ENCODE data around the gene MYO6.

GRCh38 chr6:75746221-75746620 is 2.8 kb upstream of the MYO6 start:
- TF ChIP-seq CTCF (conservative IDR thresholded peaks at IDR 0.05 in 1 of 2, IDR thresholded peaks at IDR 0.05 in 1 of 2; ENCODE audit: extremely low read depth in 1 of 2, insufficient read depth in 1 of 2, low read depth in 1 of 2, low read length in 2 of 2), result no peak
- TF ChIP-seq EZH2 (IDR thresholded peaks at IDR 0.05; ENCODE audit: borderline replicate concordance, low read length), result no peak

All from mammary epithelial cell (primary cell).